IPS-NIHi11 (cell line): Measurements from ENCODE around the gene STRN3.
"Not testable (repeated sequence)": the region's sequence is repeated elsewhere in the genome, so short reads cannot be mapped to it uniquely, and the experiment has no call there.

ENCODE experiments used
- DNase-seq: peaks from one replicate; pipeline ENCODE4 v3.0.0; 2012; ENCODE audit warnings: mixed read lengths, low spot score

STRN3 gene

GRCh38 chr14:31037709-31038221, 11.6 kb upstream of the STRN3 start:
- no peak for DNase-seq

GRCh38 chr14:31036552-31036951, 10.4 kb upstream of the STRN3 start:
- DNase-seq, result no peak

GRCh38 chr14:31030469-31030868, 4.3 kb upstream of the STRN3 start:
- no peak for DNase-seq

- DNase-seq, result no peak
Measured at GRCh38 chr14:31029016-31029970, 3.1 kb upstream of the STRN3 start.

- no peak for DNase-seq
Measured at GRCh38 chr14:31027847-31028246, 1.7 kb upstream of the STRN3 start.

- DNase-seq, result peak; percentile 93
Measured at GRCh38 chr14:31026450-31027235, 464 bp upstream of the STRN3 start.

GRCh38 chr14:31025367-31026076, 657 bp downstream of the STRN3 start, which contains the start of gene AP4S1:
Gene AP4S1, plus strand, starts transcription at chr14:31025649. Its CDS starts 40,548 bp downstream, at chr14:31066197.
- peak; percentile 33 for DNase-seq

- no peak for DNase-seq
Measured at GRCh38 chr14:31024577-31025366, 1.4 kb downstream of the STRN3 start.

GRCh38 chr14:31024010-31024480, 2.1 kb downstream of the STRN3 start:
- DNase-seq, result no peak

GRCh38 chr14:31022386-31022785, 3.8 kb downstream of the STRN3 start:
- no peak for DNase-seq

GRCh38 chr14:31021576-31021949, 4.6 kb downstream of the STRN3 start:
- no peak for DNase-seq

- DNase-seq, result no peak
Measured at GRCh38 chr14:31020834-31021575, 5.2 kb downstream of the STRN3 start.

GRCh38 chr14:31018057-31018645, 8.0 kb downstream of the STRN3 start:
- no peak for DNase-seq

- no peak for DNase-seq
Measured at GRCh38 chr14:31013841-31014240, 12.3 kb downstream of the STRN3 start.

GRCh38 chr14:31010935-31011334, 15.2 kb downstream of the STRN3 start:
- DNase-seq, result no peak

- no peak for DNase-seq
Measured at GRCh38 chr14:31009836-31010574, 16.2 kb downstream of the STRN3 start.

- no peak for DNase-seq
Measured at GRCh38 chr14:31006703-31007102, 19.5 kb downstream of the STRN3 start.

- DNase-seq, result not testable (repeated sequence)
Measured at GRCh38 chr14:31004007-31004406, 22.2 kb downstream of the STRN3 start.

GRCh38 chr14:31003284-31003683, 22.9 kb downstream of the STRN3 start:
- no peak for DNase-seq
